Astrocyte (in vitro differentiated cells and primary cell): Measurements from ENCODE around the gene CFAP45.

ENCODE experiments used
- CTCF ChIP-seq: IDR thresholded peaks from 2 replicates; pipeline ENCODE4 v1.5.1; 2011; ENCODE audit warnings: low read depth, mild to moderate bottlenecking, inconsistent platforms, low read length, moderate library complexity; ENCODE audit not compliant: insufficient read depth
- EZH2 ChIP-seq: IDR thresholded peaks from 2 replicates; pipeline ENCODE4 v1.6.1; 2012; ENCODE audit warnings: mild to moderate bottlenecking, low read length, inconsistent platforms; ENCODE audit not compliant: insufficient read depth

GRCh38 chr1:159877695-159878444 is 22.1 kb downstream of the CFAP45 start:
- TF ChIP-seq CTCF: no peak
- no peak for TF ChIP-seq EZH2
